GM19193 (cell line): ENCODE measurements around the gene C1orf35.

Source experiments
- POLR2A ChIP-seq: IDR thresholded peaks from 4 replicates; pipeline ENCODE4 v1.6.1; 2011; ENCODE audit not compliant: insufficient read depth, insufficient read length; ENCODE audit errors: extremely low read depth

The C1orf35 gene

GRCh38 chr1:228082214-228082917 lies 20.8 kb downstream of the C1orf35 start, which contains the start of gene ARF1:
TSS of gene ARF1 (plus strand) at chr1:228082708. CDS start at chr1:228097115, 14,407 bp downstream.
- TF ChIP-seq POLR2A: peak; percentile 95

DNA sequence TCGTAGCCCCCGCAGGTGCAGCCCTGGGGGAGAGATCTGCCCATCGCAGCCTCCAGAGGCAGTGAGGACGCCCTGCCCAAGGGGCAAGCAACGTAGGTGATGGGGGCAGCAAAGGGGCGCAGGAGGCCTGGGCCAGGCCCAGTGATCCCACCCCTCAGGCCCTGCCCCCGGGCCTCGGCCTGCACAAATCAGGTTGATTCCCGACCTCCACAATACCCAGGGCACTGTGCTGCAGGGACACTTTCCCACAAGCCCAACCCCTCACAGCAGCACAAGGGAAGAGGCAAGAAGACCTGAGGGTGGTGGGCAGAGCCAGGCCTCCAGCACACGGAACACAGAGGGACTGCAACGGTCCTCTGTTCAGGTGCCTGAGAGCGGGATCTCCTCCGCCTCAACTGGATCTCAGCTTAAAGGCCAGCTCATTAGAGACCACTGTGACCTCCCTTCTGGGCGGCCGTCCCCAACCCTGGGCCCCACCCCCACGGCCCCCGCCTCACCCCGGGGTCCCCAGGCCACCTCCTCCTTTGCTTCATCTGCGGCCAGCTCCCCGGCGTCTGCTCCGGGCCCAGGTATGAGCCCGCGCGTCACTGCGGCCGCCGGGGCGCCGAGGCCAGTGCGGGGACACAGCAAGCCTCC lies 21.4 kb downstream of the C1orf35 start:
- TF ChIP-seq POLR2A: no peak

DNA sequence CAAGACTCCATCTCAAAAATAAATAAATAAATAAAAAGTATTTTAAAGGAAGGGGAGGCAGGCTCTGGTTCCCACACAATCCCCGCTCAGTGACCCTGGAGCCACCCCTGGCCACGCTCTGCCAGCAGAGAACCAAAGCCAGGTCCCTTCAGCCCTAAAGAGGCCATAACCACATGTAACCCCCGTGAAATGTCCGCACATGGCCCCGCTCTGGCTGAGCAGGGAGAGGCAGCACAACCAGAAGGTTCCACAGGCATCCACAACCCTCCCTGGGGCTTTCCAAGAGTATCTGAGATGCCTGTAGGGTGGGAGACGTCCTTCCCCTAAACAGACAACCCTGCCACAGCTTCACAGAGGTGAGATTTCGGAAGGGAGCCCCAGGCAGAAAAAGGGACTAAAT lies 22.0 kb downstream of the C1orf35 start:
- no peak for TF ChIP-seq POLR2A

GRCh38 chr1:228079601-228080263 lies 23.4 kb downstream of the C1orf35 start:
- TF ChIP-seq POLR2A: no peak

DNA sequence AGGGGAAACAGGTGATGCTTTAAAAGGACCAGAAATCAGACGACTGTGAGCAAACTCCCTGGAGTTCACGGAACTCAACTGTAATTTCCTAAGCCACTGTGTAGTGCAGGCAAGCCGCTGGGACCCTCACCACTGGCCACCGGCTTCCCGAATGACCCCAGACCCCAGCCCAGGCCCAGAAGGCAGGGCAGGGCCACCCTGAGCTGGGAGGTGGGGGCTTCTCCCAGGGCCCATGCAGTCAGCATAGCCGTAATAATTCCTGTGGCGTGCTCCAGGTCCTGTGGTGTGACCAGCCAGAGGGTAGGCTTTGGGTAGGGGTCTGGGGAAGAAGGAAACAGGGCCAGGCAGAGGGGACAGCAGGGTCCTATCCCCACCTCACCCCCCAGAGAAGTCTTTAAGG lies 24.1 kb downstream of the C1orf35 start:
- no peak for TF ChIP-seq POLR2A

DNA sequence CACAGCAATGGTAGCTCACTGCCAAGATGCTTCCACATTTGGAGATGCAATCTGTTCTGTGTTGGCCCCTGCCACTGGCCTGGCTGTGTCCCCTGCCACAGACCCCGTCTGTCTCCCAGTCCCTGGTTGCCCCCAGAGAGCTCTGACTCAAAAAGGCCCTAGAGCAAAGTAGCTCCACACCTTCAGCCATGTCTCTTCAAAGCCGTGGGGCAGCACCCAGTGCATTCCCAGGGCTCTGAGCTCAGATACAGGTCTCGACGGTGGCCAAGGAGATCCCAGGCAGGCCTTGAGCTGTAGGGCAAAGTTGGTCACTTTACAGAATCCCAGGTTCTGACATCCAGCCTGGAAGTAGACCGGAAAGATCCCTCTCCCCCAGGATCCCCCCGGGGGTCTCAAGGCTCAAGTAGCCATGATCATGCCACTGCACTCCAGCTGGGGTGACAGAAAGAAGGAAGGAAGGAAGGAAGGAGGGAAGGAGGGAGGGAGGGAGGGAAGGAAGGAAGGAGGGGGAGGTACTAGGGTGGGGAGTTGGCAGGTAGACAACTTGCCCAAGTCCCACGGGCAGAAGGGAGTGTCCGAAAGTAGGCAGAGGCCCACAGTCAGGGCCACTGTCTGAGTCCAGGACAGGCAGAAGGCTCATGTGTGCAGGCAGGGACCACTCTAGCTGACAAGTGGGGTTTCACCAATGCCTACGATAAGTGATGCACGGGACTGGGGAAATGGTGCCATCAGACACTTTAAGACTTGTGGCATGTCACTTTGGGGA lies 25.4 kb downstream of the C1orf35 start:
- no peak for TF ChIP-seq POLR2A

- no peak for TF ChIP-seq POLR2A
These were observed 26.2 kb downstream of the C1orf35 start for GRCh38 chr1:228076796-228077430.

GRCh38 chr1:228075801-228076271 lies 27.3 kb downstream of the C1orf35 start:
- TF ChIP-seq POLR2A: no peak

GRCh38 chr1:228074954-228075730 lies 28.0 kb downstream of the C1orf35 start:
- no peak for TF ChIP-seq POLR2A

- no peak for TF ChIP-seq POLR2A
These were observed 29.1 kb downstream of the C1orf35 start for GRCh38 chr1:228073857-228074545.

- TF ChIP-seq POLR2A: no peak
These were observed 29.9 kb downstream of the C1orf35 start for GRCh38 chr1:228073061-228073856.

GRCh38 chr1:228072658-228073043 lies 30.5 kb downstream of the C1orf35 start:
- TF ChIP-seq POLR2A: no peak
